ENCODE measurements around the gene CDK6.

- TF ChIP-seq EZH2 (IDR thresholded peaks at IDR 0.05; ENCODE audit: low read length, unreplicated experiment) (no peak), CTCF (conservative IDR thresholded peaks at IDR 0.05; ENCODE audit: low read depth, low read length) (no peak), EZH2phosphoT487 (IDR thresholded peaks at IDR 0.05; ENCODE audit: borderline replicate concordance, low read length) (no peak)
These were observed 5.8 kb downstream of the CDK6 start for GRCh38 chr7:92830532-92831110.
